Sigmoid colon (tissue), 7 donors: ENCODE data around the gene OR10J4. TPM values are rescaled to one million over a fixed set of nuclear protein-coding genes. Genes with fewer than 3 reads are reported as not detected.

Experiments
- DNase-seq: peaks from one replicate; pipeline ENCODE4 v3.0.0-alpha.2; 2019
- H3K27ac ChIP-seq, 4 donors: fragments of 200-600 bp; sonication (generic); one replicate each; pipeline ENCODE4 v1.5.1; 2016 to 2019; ENCODE audit warnings: mild to moderate bottlenecking in 1 of 4
- H3K27me3 ChIP-seq, 3 donors: fragments of 200-600 bp; sonication (generic); one replicate each; pipeline ENCODE4 v1.5.1; 2019; ENCODE audit warnings: mild to moderate bottlenecking in 1 of 3
- H3K36me3 ChIP-seq, 4 donors: fragments of 200-600 bp; sonication (generic); one replicate each; pipeline ENCODE4 v1.5.1; 2016 to 2019
- H3K4me1 ChIP-seq, 4 donors: fragments of 200-600 bp; sonication (generic); one replicate each; pipeline ENCODE4 v1.5.1; 2017 to 2019
- H3K4me3 ChIP-seq, 4 donors: fragments of 200-600 bp; sonication (generic); one replicate each; pipeline ENCODE4 v1.5.1; 2017 to 2019; ENCODE audit warnings: mild to moderate bottlenecking in 2 of 4, moderate library complexity in 1 of 4
- H3K9me3 ChIP-seq, 4 donors: fragments of 200-600 bp in 3 of 4; sonication (generic) in 3 of 4; one replicate each; pipeline versions ENCODE4 v1.5.1 to v1.6.1; 2013 to 2019
- CTCF ChIP-seq, 4 experiments: fragments of 450-650 bp in 3 of 4; fragments of 200-600 bp in 1 of 4; IDR thresholded peaks; one replicate each; pipeline ENCODE4 v1.5.1; 2016 to 2019; ENCODE audit warnings: antibody characterized with exemption in 4 of 4, mild to moderate bottlenecking in 3 of 4, moderate library complexity in 2 of 4
- EP300 ChIP-seq, 4 donors: sonication (generic); formaldehyde crosslinking; IDR thresholded peaks; one replicate each; pipeline ENCODE4 v1.6.1; 2017; ENCODE audit warnings: antibody characterized with exemption in 4 of 4
- POLR2A ChIP-seq, 2 donors: fragments of 450-650 bp; IDR thresholded peaks; one replicate each; pipeline ENCODE4 v1.6.1; 2016; ENCODE audit warnings: antibody characterized with exemption in 2 of 2, mild to moderate bottlenecking in 2 of 2, moderate library complexity in 2 of 2
- POLR2AphosphoS5 ChIP-seq, 4 donors: sonication (generic); formaldehyde crosslinking; IDR thresholded peaks; one replicate each; pipeline ENCODE4 v1.6.1; 2017; ENCODE audit warnings: antibody characterized with exemption in 4 of 4
- WGBS, 2 donors: extraction: QIAGEN DNeasy Blood & Tissue Kit; methylation state at CpG; one replicate each; pipeline ENCODE4 v1.1.7; 2013; 5-methylcytosine and 5-hydroxymethylcytosine counted together
- intact Hi-C: fragments of 100-400 bp; cut with DNase I; formaldehyde crosslinking; loops from one replicate; pipeline ENCODE4 v1.15.1; 2023
- polyA plus RNA-seq, 3 donors: library from polyadenylated mRNA; stranded (reverse); fragments of 200-250 nt; gene quantifications; one replicate each; pipeline ENCODE4 v1.2.3, GENCODE V29; 2013
- total RNA-seq, 4 donors: library from RNA; depleted of rRNA; stranded (reverse); fragments of >200 nt; gene quantifications; one replicate each; pipeline ENCODE4 v1.1.0, GENCODE V29; 2016
- donor health status: healthy with polysubstance abuse.
- donor health status: Bipolar disorder and iron deficiency.
- donor health status: healthy.

The OR10J4 gene
- total and polyA plus RNA-seq, 7 donors = not detected

- Histone ChIP-seq H3K9me3 (no peaks in the 10 kb centered on the region), H3K4me1 (no peaks in the 10 kb centered on the region), H3K27ac (no peak overlapping the region), H3K36me3 (no peaks in the 10 kb centered on the region), H3K27me3 (no peaks in the 10 kb centered on the region), H3K4me3 (no peak overlapping the region)
- no peak for TF ChIP-seq POLR2A (IDR thresholded peaks at IDR 0.05)
- no peak for TF ChIP-seq CTCF (IDR thresholded peaks at IDR 0.05)
- no peak for TF ChIP-seq EP300 (IDR thresholded peaks at IDR 0.05)
- TF ChIP-seq POLR2AphosphoS5 (IDR thresholded peaks at IDR 0.05) = no peak
- 70 to 79% methylated on average over 1 of the region's 1 CpG for WGBS, 2 donors
- intact Hi-C loops = no loop called here
- DNase-seq = no peak
Measured at GRCh38 chr1:159474926-159475325, 42.9 kb downstream of the OR10J4 start.

Other genes with a start within 250 kb of the OR10J4 start
- gene ACKR1, start 227.3 kb upstream of the OR10J4 start, total RNA-seq = 10 to 100 TPM; 22.4 to 74.9 (median 34.1) TPM
- gene ACKR1, start 227.3 kb upstream of the OR10J4 start, polyA plus RNA-seq = 10 to 100 TPM in 1 of 3 donors, 1 to 10 TPM in 2; 3.2 to 38.8 (median 9.0) TPM
- 1 to 10 TPM in 2 of 4 donors, under 1 TPM in 1, not detected in 1; 0.33 to 5.4 (median 3.3) TPM for gene FCER1A, start 129.9 kb upstream of the OR10J4 start, total RNA-seq
- 1 to 10 TPM in 1 of 3 donors, not detected in 2; 3.6 TPM for gene FCER1A, start 129.9 kb upstream of the OR10J4 start, polyA plus RNA-seq
- not detected for gene OR10J1, start 7.5 kb downstream of the OR10J4 start, total RNA-seq
- not detected for gene OR10J1, start 7.5 kb downstream of the OR10J4 start, polyA plus RNA-seq
- not detected for gene OR10J5, start 103.8 kb downstream of the OR10J4 start, total RNA-seq
- not detected for gene OR10J5, start 103.8 kb downstream of the OR10J4 start, polyA plus RNA-seq
- gene APCS, start 155.6 kb downstream of the OR10J4 start, total RNA-seq = not detected
- gene APCS, start 155.6 kb downstream of the OR10J4 start, polyA plus RNA-seq = not detected